MM.1S (cell line): ENCODE data around the gene TAF1.
"Not testable (repeated sequence)": the region's sequence is repeated elsewhere in the genome, so short reads cannot be mapped to it uniquely, and the experiment has no call there.

Experiments used
- DNase-seq: peaks from one replicate; pipeline ENCODE4 v3.0.0-alpha.2; 2015
- H2AFZ ChIP-seq: fragments of 300-600 bp; sonication (generic); 2 replicates; pipeline ENCODE4 v1.6.0; 2016; ENCODE audit warnings: antibody characterized with exemption, low read length
- H3F3A ChIP-seq: fragments of 300-600 bp; sonication (generic); 2 replicates; pipeline ENCODE4 v1.6.1; 2016; ENCODE audit warnings: mild to moderate bottlenecking, antibody characterized with exemption, low read length, moderate library complexity, mixed read lengths; ENCODE audit not compliant: insufficient read depth
- H3K27ac ChIP-seq: fragments of 300-600 bp; sonication (generic); 2 replicates; pipeline ENCODE4 v1.5.1; 2016; ENCODE audit warnings: mild to moderate bottlenecking, low read length
- H3K27me3 ChIP-seq: fragments of 300-600 bp; sonication (generic); replicated peaks from 2 replicates; pipeline ENCODE4 v1.6.0; 2016; ENCODE audit warnings: low read length; ENCODE audit not compliant: insufficient read depth
- H3K36me3 ChIP-seq: fragments of 300-600 bp; sonication (generic); replicated peaks from 2 replicates; pipeline ENCODE4 v1.6.1; 2016; ENCODE audit warnings: mild to moderate bottlenecking, low read length, mixed read lengths; ENCODE audit not compliant: insufficient read depth
- H3K4me1 ChIP-seq: fragments of 300-600 bp; sonication (generic); 2 replicates; pipeline ENCODE4 v1.6.1; 2016; ENCODE audit warnings: low read length, mixed read lengths
- H3K4me2 ChIP-seq: fragments of 300-600 bp; sonication (generic); 2 replicates; pipeline ENCODE4 v1.6.0; 2016; ENCODE audit warnings: low read depth, low read length
- H3K4me3 ChIP-seq: fragments of 300-600 bp; sonication (generic); 2 replicates; pipeline ENCODE4 v1.5.1; 2016; ENCODE audit warnings: low read length, mixed read lengths
- H3K79me2 ChIP-seq: fragments of 300-600 bp; sonication (generic); 2 replicates; pipeline ENCODE4 v1.6.1; 2016; ENCODE audit warnings: mixed run types, low read length, mixed read lengths
- H3K9ac ChIP-seq: fragments of 300-600 bp; sonication (generic); 2 replicates; pipeline ENCODE4 v1.6.1; 2016; ENCODE audit warnings: low read length, mixed read lengths
- H3K9me2 ChIP-seq: fragments of 300-600 bp; sonication (generic); replicated peaks from 2 replicates; pipeline ENCODE4 v1.6.1; 2016; ENCODE audit warnings: mild to moderate bottlenecking, low read length, mixed read lengths; ENCODE audit not compliant: insufficient read depth
- H3K9me3 ChIP-seq: fragments of 300-600 bp; sonication (generic); replicated peaks from 2 replicates; pipeline ENCODE4 v1.6.1; 2016; ENCODE audit warnings: mild to moderate bottlenecking, low read length, mixed read lengths; ENCODE audit not compliant: insufficient read depth
- H4K20me1 ChIP-seq: fragments of 300-600 bp; sonication (generic); 2 replicates; pipeline ENCODE4 v1.6.1; 2016; ENCODE audit warnings: mild to moderate bottlenecking, low read length, moderate library complexity, mixed read lengths; ENCODE audit not compliant: insufficient read depth
- EZH2 ChIP-seq: fragments of 300-600 bp; sonication (generic); optimal IDR thresholded peaks from 2 replicates; pipeline ENCODE3; 2017; ENCODE audit warnings: low read depth, mild to moderate bottlenecking, antibody characterized with exemption, low read length, mixed read lengths
- EZH2phosphoT487 ChIP-seq: fragments of 300-600 bp; sonication (generic); IDR thresholded peaks from 2 replicates; pipeline ENCODE4 v1.6.1; 2018; ENCODE audit warnings: antibody characterized with exemption, low read length
- TF ChIP-seq, protein P1 (sequence below): fragments of 300-600 bp; sonication (generic); IDR thresholded peaks from 2 replicates; pipeline ENCODE4 v1.5.1; 2016; ENCODE audit warnings: antibody characterized with exemption, low read length, mixed read lengths

Gene TAF1

DNA sequence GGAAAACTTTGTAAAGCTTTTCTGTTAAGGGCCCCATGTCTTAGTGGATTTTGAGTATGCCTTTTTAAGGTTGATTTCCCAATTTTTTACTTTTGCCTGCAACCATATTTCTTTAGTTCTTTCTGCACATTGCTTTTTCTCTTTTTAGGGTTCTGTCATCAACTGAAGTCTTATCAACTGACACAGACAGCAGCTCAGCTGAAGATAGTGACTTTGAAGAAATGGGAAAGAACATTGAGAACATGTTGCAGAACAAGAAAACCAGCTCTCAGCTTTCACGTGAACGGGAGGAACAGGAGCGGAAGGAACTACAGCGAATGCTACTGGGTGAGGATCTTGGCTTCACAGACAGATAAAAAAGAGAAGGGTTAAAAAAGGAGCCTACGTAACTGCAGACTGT lies 27.8 kb downstream of the TAF1 start:
- Histone ChIP-seq H3K9ac (no peak overlapping the region), H3F3A (no peaks in the 10 kb centered on the region), H4K20me1 (no peaks in the 10 kb centered on the region), H3K4me1 (no peaks in the 10 kb centered on the region), H3K9me2 (no peaks in the 10 kb centered on the region), H3K27ac (no peak overlapping the region), H2AFZ (no peak overlapping the region), H3K9me3 (no peaks in the 10 kb centered on the region), H3K27me3 (no peaks in the 10 kb centered on the region), H3K79me2 (no peaks in the 10 kb centered on the region), H3K4me3 (no peak overlapping the region), H3K4me2 (no peak overlapping the region), H3K36me3 (no peaks in the 10 kb centered on the region)
- no peak for DNase-seq
- TF ChIP-seq, protein P1, sequence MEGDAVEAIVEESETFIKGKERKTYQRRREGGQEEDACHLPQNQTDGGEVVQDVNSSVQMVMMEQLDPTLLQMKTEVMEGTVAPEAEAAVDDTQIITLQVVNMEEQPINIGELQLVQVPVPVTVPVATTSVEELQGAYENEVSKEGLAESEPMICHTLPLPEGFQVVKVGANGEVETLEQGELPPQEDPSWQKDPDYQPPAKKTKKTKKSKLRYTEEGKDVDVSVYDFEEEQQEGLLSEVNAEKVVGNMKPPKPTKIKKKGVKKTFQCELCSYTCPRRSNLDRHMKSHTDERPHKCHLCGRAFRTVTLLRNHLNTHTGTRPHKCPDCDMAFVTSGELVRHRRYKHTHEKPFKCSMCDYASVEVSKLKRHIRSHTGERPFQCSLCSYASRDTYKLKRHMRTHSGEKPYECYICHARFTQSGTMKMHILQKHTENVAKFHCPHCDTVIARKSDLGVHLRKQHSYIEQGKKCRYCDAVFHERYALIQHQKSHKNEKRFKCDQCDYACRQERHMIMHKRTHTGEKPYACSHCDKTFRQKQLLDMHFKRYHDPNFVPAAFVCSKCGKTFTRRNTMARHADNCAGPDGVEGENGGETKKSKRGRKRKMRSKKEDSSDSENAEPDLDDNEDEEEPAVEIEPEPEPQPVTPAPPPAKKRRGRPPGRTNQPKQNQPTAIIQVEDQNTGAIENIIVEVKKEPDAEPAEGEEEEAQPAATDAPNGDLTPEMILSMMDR: no peak
- TF ChIP-seq EZH2 (no peak), EZH2phosphoT487 (no peak)

DNA sequence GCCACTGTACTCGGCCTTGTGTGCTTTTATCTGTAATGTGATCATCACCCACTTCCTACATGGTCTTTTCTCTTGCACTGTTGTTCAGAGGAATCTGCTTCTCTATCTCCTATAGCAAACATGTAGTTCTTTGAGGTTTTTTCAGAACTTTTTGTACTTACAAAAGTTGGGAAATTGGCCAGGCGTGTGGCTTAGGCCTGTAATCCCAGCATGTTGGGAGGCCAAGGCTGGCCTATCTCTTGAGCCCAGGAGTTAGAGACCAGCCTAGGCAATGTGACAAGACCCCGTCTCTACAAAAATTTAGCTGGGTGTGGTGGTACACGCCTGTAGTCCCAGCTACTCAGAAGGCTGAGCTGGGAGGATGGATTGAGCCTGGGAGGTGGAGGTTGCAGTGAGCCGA lies 30.4 kb downstream of the TAF1 start:
- H3K79me2 ChIP-seq: no peaks in the 10 kb centered on the region
- H2AFZ ChIP-seq: no peak overlapping the region
- no peak overlapping the region for H3K4me2 ChIP-seq
- H3K4me1 ChIP-seq: no peaks in the 10 kb centered on the region
- TF ChIP-seq, protein P1: no peak
- TF ChIP-seq EZH2: no peak
- TF ChIP-seq EZH2phosphoT487: no peak
- no peak overlapping the region for H3K9ac ChIP-seq
- H3K4me3 ChIP-seq: no peak overlapping the region
- no peaks in the 10 kb centered on the region for H3K27me3 ChIP-seq
- no peaks in the 10 kb centered on the region for H3K36me3 ChIP-seq
- H3K27ac ChIP-seq: no peak overlapping the region
- DNase-seq: no peak
- no peaks in the 10 kb centered on the region for H4K20me1 ChIP-seq
- H3K9me3 ChIP-seq: no peaks in the 10 kb centered on the region
- H3K9me2 ChIP-seq: no peaks in the 10 kb centered on the region
- no peaks in the 10 kb centered on the region for H3F3A ChIP-seq

- no peaks in the 10 kb centered on the region for H3K4me1 ChIP-seq
- H3F3A ChIP-seq: no peaks in the 10 kb centered on the region
- H3K27ac ChIP-seq: no peak overlapping the region
- H3K4me3 ChIP-seq: no peak overlapping the region
- no peak overlapping the region for H2AFZ ChIP-seq
- H3K9me3 ChIP-seq: no peaks in the 10 kb centered on the region
- H3K79me2 ChIP-seq: no peaks in the 10 kb centered on the region
- H3K36me3 ChIP-seq: no peaks in the 10 kb centered on the region
- H3K9ac ChIP-seq: no peak overlapping the region
- TF ChIP-seq EZH2phosphoT487 (no peak), EZH2 (no peak)
- TF ChIP-seq, protein P1: no peak
- no peaks in the 10 kb centered on the region for H4K20me1 ChIP-seq
- H3K4me2 ChIP-seq: no peak overlapping the region
- no peak for DNase-seq
- no peaks in the 10 kb centered on the region for H3K9me2 ChIP-seq
- no peaks in the 10 kb centered on the region for H3K27me3 ChIP-seq
Measured at GRCh38 chrX:71400710-71401109, 34.6 kb downstream of the TAF1 start.

DNA sequence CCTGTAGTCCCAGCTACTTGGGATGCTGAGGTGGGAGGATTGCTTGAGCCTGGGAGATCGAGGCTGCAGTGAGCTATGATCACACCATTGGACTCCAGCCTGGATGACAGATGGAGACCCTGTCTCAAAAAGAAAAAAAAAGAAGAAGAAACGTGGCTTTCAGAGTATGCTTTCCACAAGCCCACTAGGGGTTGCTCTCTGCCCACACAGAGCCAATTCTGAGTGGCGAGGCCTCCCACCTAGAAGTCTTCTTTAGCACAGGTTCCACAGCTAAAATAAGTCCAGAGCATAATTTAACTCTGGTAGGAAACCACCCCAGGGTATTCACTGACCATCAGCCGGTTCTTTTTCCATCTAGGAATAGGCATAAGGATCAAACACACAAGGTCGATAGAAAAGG lies 50.1 kb downstream of the TAF1 start:
- H3K79me2 ChIP-seq, DNase-seq, H3K4me1 ChIP-seq, H3K4me2 ChIP-seq, H3K27me3 ChIP-seq, H3K4me3 ChIP-seq, H3K9me3 ChIP-seq, H3K36me3 ChIP-seq, H3K9ac ChIP-seq, H3K9me2 ChIP-seq, H4K20me1 ChIP-seq, H3K27ac ChIP-seq, H2AFZ ChIP-seq, H3F3A ChIP-seq: not testable (repeated sequence)
